Fibroblast of villous mesenchyme (primary cell): ENCODE measurements around the gene HSF2. TPM values are rescaled to one million over a fixed set of nuclear protein-coding genes. Genes with fewer than 3 reads are reported as not detected.

ENCODE experiments used
- DNase-seq: peaks from one replicate; pipeline ENCODE4 v3.0.0-alpha.2; 2010; ENCODE audit warnings: low read depth
- H3K4me3 ChIP-seq: 2 replicates; pipeline ENCODE4 v1.5.1; 2011; ENCODE audit warnings: low read depth, mild to moderate bottlenecking, low read length
- total RNA-seq: library from RNA; depleted of rRNA; stranded (reverse); fragments of >200 nt; gene quantifications from 2 replicates; pipeline ENCODE4 v1.2.3, GENCODE V29; 2012
- TF ChIP-seq, protein P1 (sequence below): IDR thresholded peaks from 2 replicates; pipeline ENCODE4 v1.5.1; 2012; ENCODE audit warnings: low read depth, mild to moderate bottlenecking, low read length; ENCODE audit not compliant: insufficient read depth

HSF2 gene
- total RNA-seq, 1 donor: 36.7 TPM

DNA sequence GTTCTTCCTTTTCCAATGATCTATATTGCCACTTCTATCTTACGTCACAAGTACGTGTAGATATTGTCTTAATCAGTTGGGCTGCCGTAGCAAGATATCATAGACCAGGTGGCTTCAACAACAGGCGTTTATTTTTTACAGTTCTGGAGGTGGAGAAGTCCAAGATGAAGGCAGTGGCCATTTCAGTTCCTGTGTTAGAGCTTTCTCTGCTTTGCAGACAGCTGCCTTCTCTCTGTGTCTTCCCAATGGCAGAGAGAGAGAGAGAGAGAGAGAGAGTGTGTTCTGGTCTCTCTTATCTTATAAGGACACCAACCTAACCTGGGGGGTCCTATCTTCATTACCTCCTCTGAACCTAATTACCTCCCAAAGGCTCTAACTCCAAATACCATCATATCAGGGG, 8.3 kb downstream of the HSF2 start:
- TF ChIP-seq, protein P1, sequence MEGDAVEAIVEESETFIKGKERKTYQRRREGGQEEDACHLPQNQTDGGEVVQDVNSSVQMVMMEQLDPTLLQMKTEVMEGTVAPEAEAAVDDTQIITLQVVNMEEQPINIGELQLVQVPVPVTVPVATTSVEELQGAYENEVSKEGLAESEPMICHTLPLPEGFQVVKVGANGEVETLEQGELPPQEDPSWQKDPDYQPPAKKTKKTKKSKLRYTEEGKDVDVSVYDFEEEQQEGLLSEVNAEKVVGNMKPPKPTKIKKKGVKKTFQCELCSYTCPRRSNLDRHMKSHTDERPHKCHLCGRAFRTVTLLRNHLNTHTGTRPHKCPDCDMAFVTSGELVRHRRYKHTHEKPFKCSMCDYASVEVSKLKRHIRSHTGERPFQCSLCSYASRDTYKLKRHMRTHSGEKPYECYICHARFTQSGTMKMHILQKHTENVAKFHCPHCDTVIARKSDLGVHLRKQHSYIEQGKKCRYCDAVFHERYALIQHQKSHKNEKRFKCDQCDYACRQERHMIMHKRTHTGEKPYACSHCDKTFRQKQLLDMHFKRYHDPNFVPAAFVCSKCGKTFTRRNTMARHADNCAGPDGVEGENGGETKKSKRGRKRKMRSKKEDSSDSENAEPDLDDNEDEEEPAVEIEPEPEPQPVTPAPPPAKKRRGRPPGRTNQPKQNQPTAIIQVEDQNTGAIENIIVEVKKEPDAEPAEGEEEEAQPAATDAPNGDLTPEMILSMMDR: no peak
- H3K4me3 ChIP-seq: no peak overlapping the region

DNA sequence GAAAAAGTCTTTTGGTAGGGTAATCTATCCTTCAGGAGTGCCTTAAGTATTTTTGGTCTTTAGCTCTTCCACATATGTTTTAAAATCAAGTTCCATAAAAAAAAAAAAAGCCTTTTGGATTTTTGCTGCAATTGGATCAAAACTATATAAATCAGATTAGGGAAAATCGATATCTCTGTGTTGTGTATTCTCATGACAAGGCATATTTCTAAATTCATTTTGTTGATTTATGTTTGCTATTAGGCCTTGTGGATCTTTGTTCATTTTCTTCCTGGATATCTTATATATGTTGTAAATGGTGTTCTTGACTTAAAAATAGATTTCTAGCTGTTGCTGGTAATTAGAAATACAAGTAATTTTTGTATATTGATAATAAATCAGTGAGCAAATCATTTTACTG, 8.8 kb downstream of the HSF2 start:
- TF ChIP-seq, protein P1: no peak
- no peak overlapping the region for H3K4me3 ChIP-seq
- DNase-seq: no peak

More for the DNA sequence above, 8.3 kb downstream of the HSF2 start:
- no peak for DNase-seq

DNA sequence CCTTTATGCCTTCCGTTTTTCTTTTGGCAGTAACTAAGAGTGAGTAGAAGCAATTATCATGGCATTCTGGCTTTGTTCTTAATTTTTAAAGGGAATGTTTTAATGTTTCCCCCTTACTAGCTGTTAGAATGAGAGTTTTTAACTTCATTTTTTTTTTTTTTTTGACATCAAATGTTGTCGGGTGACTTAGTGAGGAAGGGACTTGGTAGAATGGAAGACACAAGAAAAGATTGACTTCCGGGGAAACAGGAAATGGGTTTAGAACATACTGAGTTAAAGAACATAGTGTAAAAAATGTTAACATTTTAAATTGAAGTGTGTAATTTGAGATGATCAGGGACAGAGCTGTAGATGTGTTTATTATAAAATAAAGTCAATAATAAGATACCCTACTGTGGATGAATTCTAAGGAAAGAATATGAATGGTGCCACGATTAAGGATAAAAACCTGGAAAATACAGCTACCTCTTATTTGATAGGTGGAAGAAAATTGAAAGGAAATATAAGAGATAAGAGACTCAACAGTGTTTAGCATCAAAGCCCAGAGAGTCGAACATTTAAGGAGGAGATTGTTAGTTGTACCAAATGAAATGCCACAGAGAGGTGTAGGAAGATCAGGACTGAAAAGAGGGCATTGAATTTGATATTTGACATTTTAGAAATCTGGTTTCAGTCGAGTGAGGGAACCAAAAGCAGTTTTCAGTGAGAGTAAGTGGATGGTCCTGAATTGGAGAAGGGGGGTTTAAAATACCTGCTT, 9.4 kb downstream of the HSF2 start:
- no peak overlapping the region for H3K4me3 ChIP-seq
- TF ChIP-seq, protein P1: no peak
- DNase-seq: no peak

DNA sequence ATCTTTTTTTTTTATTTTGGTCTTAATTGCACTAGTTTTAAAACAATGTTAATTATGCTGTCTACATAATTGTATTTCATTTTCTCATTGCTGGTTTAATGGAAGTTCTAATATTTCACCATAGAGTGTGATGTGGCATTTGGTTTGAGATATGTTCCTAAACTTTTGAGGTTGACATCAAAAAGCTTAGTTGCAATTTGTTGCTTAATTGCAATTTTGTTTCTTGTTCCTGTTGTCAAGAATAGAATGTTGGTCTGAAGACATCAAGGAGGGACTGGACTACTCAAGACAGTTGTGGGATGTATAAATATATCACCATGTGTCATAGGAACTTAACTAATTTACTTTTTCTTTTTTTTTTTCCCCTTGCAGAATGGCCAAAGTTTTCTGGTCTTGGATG, 12.5 kb downstream of the HSF2 start:
- H3K4me3 ChIP-seq: no peak overlapping the region
- no peak for DNase-seq
- TF ChIP-seq, protein P1: no peak

DNA sequence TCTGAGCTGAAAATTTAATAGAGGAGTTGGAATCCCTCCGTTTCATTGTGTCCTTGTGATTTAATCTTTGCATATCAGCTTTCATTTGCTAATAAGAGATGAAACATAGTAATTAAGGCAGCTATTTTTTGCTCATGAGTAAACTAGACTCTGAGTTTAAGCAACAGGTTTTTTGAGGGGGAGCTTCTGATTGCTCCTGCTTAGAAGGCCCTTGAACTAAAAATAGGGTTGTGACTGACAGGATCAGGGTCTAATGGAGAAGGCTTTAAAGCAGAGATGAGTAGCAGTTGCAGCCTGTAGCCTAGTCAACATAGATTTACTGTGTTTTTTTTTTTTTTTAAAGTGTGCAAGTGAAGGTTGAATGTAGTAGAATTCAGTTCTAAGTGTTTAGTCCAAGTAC, 17.4 kb downstream of the HSF2 start:
- DNase-seq: no peak
- TF ChIP-seq, protein P1: no peak
- H3K4me3 ChIP-seq: no peak overlapping the region

DNA sequence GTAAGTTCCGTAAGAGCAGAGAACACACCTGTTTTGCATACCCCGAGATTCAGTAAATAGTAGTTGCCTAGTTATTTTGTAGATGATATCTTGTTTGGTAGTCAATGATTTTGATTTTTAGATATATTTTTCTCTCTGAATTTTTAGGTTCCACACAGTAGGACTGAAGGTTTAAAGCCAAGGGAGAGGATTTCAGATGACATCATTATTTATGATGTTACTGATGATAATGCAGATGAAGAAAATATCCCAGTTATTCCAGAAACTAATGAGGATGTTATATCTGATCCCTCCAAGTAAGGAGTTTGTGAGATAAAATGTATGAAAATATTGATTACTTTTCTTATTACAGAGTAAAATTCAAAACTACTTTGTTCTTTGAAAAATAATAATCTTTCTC, 22.6 kb downstream of the HSF2 start:
- H3K4me3 ChIP-seq: no peak overlapping the region
- TF ChIP-seq, protein P1: no peak
- no peak for DNase-seq

DNA sequence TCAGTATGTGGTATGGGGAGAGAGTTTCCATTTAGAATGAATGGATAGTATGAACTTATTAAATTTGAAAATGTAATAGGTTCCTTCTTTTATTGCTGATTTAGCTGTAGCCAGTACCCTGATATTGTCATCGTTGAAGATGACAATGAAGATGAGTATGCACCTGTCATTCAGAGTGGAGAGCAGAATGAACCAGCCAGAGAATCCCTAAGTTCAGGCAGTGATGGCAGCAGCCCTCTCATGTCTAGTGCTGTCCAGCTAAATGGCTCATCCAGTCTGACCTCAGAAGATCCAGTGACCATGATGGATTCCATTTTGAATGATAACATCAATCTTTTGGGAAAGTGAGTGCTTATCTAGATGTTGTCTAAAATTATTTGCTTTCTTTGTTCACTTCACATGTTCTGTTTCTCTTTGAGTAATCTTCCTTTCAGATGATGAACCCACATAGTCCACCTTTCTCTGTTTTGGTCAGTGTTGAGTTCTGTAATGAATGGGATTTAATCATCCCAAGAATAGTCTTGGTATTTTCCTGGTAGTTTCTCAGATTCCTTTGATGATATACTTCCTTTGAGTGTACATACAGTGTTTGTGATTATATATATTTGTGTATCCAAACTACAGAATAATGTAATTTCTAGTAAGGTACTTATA, 23.3 kb downstream of the HSF2 start:
- DNase-seq: no peak
- TF ChIP-seq, protein P1: no peak
- H3K4me3 ChIP-seq: no peak overlapping the region
